Activated T-cell treated with anti-CD3 and anti-CD28 coated beads, Interleukin-2, amount 50 U/mL, for 72 hours (primary cell): Measurements from ENCODE around the gene DNAL1. TPM values are rescaled to one million over a fixed set of nuclear protein-coding genes. Genes with fewer than 3 reads are reported as not detected.
"Not testable (repeated sequence)": the region's sequence is repeated elsewhere in the genome, so short reads cannot be mapped to it uniquely, and the experiment has no call there.

ENCODE experiments used
- ATAC-seq, 2 donors: fragments of 150-1000 bp; cut with Tn5 transposase; replicated peaks in 1 of 2; 2 replicates each; pipeline ENCODE4 v1.10.0; 2021; ENCODE audit warnings: moderate library complexity in 2 of 2, mild to moderate bottlenecking in 1 of 2
- DNase-seq, 2 donors: peaks; one replicate each; pipeline ENCODE4 v3.0.0; 2021 to 2022; ENCODE audit warnings: mixed read lengths in 1 of 2
- H3K27ac Mint-ChIP-seq: one replicate; pipeline ENCODE4 v1.8.0; 2022; ENCODE audit warnings: mild to moderate bottlenecking, moderate library complexity, mixed read lengths
- H3K27me3 Mint-ChIP-seq: one replicate; pipeline ENCODE4 v1.8.0; 2022; ENCODE audit warnings: low read depth, mixed read lengths
- H3K36me3 Mint-ChIP-seq, 2 donors: one replicate each; pipeline ENCODE4 v1.8.0; 2022; ENCODE audit warnings: mixed read lengths in 2 of 2, mild to moderate bottlenecking in 1 of 2; ENCODE audit not compliant: insufficient read depth in 2 of 2
- H3K4me1 Mint-ChIP-seq: one replicate; pipeline ENCODE4 v1.8.0; 2022; ENCODE audit warnings: low read depth, mixed read lengths
- H3K4me3 Mint-ChIP-seq, 2 donors: one replicate each; pipeline ENCODE4 v1.8.0; 2022; ENCODE audit warnings: mild to moderate bottlenecking in 2 of 2, mixed read lengths in 2 of 2, moderate library complexity in 2 of 2
- H3K9me3 Mint-ChIP-seq, 2 donors: one replicate each; pipeline ENCODE4 v1.8.0; 2022; ENCODE audit warnings: mixed read lengths in 2 of 2
- total RNA-seq, 2 donors: library from RNA; stranded (reverse); gene quantifications; one replicate each; pipeline ENCODE4 v1.2.3, GENCODE V29; 2022

Gene DNAL1
- total RNA-seq, 2 donors from 2014 or later: 6.8 to 8.3 TPM

DNA sequence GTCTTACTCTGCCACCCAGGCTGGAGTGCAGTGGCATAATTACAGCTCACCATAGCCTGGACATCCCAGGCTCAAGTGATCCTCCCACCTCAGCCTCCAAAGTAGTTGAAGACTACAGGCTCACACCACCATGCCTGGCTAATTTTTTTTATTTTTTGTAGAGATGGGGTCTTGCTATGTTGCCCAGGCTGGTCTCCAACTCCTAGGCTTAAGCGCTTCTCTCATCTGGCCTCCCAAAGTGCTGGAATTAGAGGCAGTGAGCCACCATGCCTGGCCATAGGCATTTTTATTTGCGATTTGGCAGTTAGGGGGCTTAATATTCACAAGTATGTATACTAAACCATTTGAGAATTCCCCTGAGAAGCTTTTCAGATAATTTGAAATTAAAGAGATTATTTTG lies 50.3 kb downstream of the DNAL1 start:
- no peak overlapping the region for H3K4me3 Mint-ChIP-seq
- H3K27me3 Mint-ChIP-seq: no peaks in the 10 kb centered on the region
- no peak overlapping the region for H3K27ac Mint-ChIP-seq

DNA sequence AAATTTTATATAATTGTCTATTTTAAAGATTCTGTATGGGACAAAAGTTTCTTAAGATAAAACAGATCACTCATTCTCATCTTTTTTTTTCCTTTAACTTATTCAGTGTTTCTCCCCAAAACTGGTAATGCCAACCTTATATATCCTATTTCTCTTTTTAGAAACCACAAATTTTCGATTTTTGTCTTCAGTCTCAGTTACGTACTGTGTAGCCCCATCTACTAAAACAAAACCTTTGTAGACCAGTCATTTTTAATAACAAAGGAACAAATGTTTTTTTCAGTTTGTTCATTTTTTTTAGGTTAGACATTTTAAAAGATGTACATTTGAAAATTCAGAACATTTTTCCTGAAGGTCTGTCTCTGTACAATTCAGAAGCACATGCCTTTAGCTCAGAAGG lies 51.2 kb downstream of the DNAL1 start:
- DNase-seq (no peak), ATAC-seq (peak; percentile 36 to 39)
- Mint-ChIP-seq H3K9me3 (no peaks in the 10 kb centered on the region), H3K36me3 (peaks cover 2 to 5% of the 10 kb centered on the region in 2 donors), H3K4me1 (peaks cover 54% of the 10 kb centered on the region), H3K27ac (peak overlapping the region; percentile 95), H3K27me3 (no peaks in the 10 kb centered on the region), H3K4me3 (peak overlapping the region; percentile 73 to 86)

More for the DNA sequence above, 50.3 kb downstream of the DNAL1 start:
- Mint-ChIP-seq H3K9me3 (no peaks in the 10 kb centered on the region), H3K36me3 (peaks cover 2 to 5% of the 10 kb centered on the region in 2 donors), H3K4me1 (peaks cover 45% of the 10 kb centered on the region)
- no peak for DNase-seq
- ATAC-seq: no peak

DNA sequence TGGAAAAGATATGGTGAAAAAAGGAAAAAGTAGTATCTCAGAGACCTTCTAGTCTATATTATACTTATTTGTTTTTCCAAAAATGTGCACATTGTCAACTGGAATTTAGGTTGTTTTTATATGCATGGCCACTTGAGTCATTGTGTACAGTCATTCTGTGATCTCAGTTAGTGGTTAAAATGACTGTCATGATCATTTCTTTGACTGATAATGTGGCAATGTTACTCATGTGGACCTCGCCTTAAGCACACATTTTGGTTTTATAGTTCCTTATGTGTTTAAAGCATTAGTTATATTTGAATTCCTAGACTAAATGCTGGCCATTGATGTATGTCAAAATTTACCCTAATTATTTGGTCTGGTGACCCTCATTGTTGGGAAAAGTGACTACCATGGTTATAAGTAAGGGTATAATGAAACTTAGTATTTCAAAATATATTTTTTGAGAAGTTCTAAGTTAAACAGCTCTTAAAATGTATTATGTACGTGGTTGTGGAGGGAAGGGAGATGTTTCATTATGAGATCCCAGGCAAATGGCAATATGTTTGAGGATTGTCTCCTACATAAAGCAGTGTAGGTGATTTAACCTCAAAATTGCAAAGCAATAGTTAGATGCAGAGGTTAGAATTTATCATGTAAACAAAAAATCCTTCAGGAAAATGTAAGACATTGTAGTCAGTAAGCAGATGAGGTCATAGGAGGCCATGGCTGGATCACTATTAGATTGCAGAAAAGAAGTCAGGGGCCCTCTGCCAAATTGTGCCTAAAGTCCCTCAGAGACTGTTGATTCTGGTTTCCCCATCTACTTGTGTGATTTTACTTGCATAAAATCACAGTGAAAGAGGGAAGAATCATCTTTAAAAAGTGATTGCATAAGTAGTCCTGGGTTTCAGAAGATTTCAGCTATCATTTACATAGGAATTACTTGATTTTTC lies 51.9 kb downstream of the DNAL1 start:
- peak; percentile 94 for ATAC-seq
- Mint-ChIP-seq H3K27ac (peak overlapping the region; percentile 95), H3K4me3 (peak overlapping the region; percentile 73 to 86), H3K36me3 (peaks cover 2 to 5% of the 10 kb centered on the region in 2 donors), H3K27me3 (no peaks in the 10 kb centered on the region), H3K9me3 (no peaks in the 10 kb centered on the region), H3K4me1 (peaks cover 59% of the 10 kb centered on the region)
- DNase-seq: peak in 1 of 2 donors; percentile 23

DNA sequence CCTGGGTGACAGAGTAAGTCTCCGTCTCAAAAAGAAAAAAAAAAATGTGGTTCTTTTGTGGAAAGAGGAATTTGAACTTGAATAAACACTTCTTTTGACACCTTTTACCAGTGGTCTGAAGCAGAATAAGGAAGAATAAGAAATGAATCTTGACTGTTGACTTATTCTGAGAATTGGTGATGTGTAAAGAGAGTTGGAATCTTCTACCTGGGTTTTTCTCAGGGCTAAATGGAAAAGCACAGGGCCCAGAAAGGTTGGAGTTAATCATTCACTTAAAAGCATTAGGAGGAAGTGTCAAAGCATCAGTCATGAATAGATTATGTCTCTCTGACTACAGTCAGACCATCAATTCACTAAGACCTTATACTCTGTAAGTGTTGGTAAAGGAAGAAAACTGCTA lies 55.5 kb downstream of the DNAL1 start:
- Mint-ChIP-seq H3K27me3 (no peaks in the 10 kb centered on the region), H3K4me3 (no peak overlapping the region), H3K4me1 (peaks cover 59% of the 10 kb centered on the region), H3K9me3 (no peaks in the 10 kb centered on the region), H3K27ac (no peak overlapping the region), H3K36me3 (no peaks in the 10 kb centered on the region)
- DNase-seq (no peak), ATAC-seq (no peak)

DNA sequence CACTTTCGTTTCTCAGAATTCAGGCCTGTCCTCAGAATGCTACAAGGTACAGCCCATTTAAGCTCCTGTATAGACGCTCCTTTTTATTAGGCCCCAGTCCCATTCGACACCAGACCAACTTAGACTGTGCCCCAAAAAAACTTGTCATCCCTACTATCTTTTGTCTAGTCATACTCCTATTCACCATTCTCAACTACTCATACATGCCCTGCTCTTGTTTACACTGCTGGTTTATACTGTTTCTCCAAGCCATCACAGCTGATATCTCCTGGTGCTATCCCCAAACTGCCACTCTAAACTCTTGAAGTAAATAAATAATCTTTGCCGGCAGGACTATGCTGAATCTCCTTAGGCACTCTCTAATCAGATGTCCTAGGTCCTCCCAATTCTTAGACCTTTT lies 63.3 kb downstream of the DNAL1 start:
- not testable (repeated sequence) for DNase-seq, H3K9me3 Mint-ChIP-seq, ATAC-seq, H3K27ac Mint-ChIP-seq, H3K36me3 Mint-ChIP-seq, H3K4me3 Mint-ChIP-seq, H3K27me3 Mint-ChIP-seq
- H3K4me1 Mint-ChIP-seq: peaks cover 20% of the 10 kb centered on the region

DNA sequence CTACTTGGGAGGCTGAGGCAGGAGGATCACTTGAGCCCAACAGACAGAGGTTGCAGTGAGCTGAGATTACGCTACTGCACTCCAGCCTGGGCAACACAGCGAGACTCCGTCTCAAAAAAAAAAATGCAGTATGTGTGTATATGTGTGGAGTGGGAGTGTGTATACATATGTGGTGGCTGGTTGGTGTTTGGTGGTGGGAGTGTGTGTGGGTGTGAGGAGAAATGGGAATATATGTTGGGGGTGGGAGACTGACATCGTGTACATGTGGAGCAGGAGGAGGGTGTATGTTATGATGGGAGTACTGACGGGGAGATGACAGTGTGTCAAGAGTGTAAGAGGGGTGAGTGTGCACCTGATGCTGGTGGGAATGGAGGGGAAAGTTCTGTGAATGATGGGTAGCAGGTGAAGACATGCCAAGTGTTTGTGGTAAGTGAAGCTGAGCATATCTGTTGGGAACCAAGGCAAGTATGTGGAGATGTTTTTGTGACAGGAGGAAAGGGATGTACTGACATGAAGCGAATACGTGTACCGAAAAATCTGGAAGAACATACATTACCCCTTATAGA lies 65.2 kb downstream of the DNAL1 start:
- Mint-ChIP-seq H3K36me3 (peaks cover 3 to 8% of the 10 kb centered on the region in 2 donors), H3K27me3 (no peaks in the 10 kb centered on the region), H3K4me1 (peaks cover 26% of the 10 kb centered on the region), H3K9me3 (no peaks in the 10 kb centered on the region), H3K4me3 (peak overlapping the region in 1 of 2 donors; percentile 23), H3K27ac (no peak overlapping the region)
- no peak for DNase-seq
- ATAC-seq: no peak

DNA sequence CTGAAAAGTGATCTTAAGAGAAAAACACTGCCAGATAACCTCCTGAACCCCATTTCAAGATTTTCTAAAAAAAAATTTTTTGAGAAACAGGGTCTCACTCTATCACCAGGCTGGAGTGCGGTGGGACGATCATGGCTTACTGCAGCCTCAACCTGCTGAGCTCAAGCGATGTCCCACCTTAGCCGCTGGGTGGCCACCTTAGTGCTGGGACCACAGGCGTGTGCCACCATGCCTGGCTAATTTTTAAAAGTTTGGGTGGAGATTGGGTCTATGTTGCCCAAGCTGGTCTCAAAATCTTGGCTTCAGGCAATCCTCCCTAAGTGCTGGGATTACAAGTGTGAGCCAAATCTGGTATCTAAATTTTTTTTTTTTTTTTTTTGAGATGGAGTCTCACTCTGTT lies 66.0 kb downstream of the DNAL1 start:
- H3K27ac Mint-ChIP-seq: no peak overlapping the region
- ATAC-seq: no peak
- no peaks in the 10 kb centered on the region for H3K9me3 Mint-ChIP-seq
- H3K4me1 Mint-ChIP-seq: peaks cover 26% of the 10 kb centered on the region
- DNase-seq: no peak
- H3K4me3 Mint-ChIP-seq: peak overlapping the region in 1 of 2 donors; percentile 36
- H3K36me3 Mint-ChIP-seq: peaks cover 5 to 8% of the 10 kb centered on the region in 2 donors
- H3K27me3 Mint-ChIP-seq: no peaks in the 10 kb centered on the region

DNA sequence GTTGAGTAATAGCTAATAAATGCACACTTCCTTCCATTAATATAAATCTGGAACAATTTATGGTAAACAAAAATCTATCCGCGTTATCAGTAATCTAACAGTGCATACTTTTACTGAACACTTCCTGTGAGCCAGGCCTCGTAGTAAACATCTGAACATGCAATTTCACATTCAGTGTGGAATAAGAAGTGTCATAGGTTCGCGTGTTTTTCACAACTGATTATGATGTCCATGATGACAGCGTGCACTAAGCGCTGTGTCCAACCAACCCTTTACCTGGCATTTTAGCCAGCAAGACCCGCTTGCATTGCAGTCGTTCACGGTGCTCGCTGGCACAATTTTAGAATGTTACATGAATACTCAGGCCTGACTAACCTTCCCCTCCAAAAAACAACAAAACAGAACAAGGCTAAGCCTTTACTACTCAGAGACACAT lies 67.3 kb downstream of the DNAL1 start:
- Mint-ChIP-seq H3K4me1 (peaks cover 26% of the 10 kb centered on the region), H3K4me3 (peak overlapping the region; percentile 92 to 96), H3K36me3 (peaks cover 6 to 8% of the 10 kb centered on the region in 2 donors), H3K27me3 (no peaks in the 10 kb centered on the region), H3K9me3 (no peaks in the 10 kb centered on the region), H3K27ac (peak overlapping the region; percentile 95)
- DNase-seq (no peak), ATAC-seq (peak in 1 of 2 donors; percentile 7)

DNA sequence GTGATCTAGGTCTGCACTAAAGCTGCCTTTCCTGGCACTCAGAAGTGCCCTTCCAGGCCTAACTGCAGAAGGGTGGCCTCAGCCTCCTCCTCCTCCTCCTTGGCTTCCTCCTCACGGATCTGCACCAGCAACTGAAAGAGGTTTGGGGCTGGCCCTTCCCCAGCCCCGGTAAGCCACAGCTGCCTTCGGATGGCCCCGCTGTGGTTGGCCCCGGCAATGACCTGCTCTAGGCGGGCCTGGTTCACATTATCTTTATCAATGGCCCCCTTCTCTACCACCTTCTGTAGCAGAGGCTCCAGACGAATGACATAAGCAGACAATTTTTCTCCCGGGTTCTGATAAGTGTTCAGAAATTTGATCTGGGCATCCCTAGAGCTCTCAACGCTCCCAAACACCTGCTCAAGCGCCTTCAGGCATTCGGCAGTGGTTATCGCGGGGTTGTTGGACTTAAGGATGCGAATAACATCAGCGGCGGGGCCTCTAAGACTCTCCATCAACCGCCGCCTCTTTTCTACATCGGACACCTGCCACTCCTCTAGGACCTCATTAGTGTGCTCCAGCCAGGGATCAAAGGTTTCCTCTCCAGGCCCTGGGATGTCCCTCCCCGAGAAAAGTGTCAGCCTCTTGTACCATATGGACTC lies 67.9 kb downstream of the DNAL1 start:
- H3K27me3 Mint-ChIP-seq: no peaks in the 10 kb centered on the region
- H3K27ac Mint-ChIP-seq: peak overlapping the region; percentile 95
- peaks cover 6 to 8% of the 10 kb centered on the region in 2 donors for H3K36me3 Mint-ChIP-seq
- H3K4me3 Mint-ChIP-seq: peak overlapping the region; percentile 92 to 96
- DNase-seq: peak; percentile 63 to 67
- H3K4me1 Mint-ChIP-seq: peaks cover 26% of the 10 kb centered on the region
- H3K9me3 Mint-ChIP-seq: no peaks in the 10 kb centered on the region
- ATAC-seq: peak; percentile 34 to 50

DNA sequence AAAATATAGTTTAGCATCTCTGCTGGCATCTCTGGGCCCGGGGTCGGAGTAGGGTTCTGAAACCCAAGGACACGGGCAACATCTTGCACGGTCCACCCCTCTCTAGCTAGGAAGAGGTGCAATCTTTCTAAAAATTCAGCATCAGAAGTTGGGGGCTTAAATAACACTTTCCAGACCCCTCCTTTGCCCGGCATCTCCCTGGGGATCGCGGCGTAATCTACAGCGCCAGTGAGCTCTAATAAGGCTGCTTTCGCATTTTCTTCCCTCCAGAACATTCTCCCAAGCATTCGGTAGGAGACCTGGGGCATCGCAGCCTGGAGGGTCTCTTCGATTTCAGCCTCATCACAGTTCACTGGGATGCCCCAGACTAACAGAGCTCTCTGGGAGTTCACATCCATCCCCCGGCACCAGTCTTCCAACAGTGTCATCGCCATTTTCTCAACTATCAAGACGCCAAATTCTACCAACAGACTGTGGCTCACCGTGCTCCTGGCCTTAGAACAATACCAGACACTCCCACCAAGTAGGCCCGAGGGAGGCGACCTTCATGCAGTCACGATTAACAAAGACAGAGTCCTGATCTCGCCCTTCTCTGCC lies 68.5 kb downstream of the DNAL1 start:
- peaks cover 8 to 12% of the 10 kb centered on the region in 2 donors for H3K36me3 Mint-ChIP-seq
- peak overlapping the region; percentile 95 for H3K27ac Mint-ChIP-seq
- ATAC-seq: no peak

DNA sequence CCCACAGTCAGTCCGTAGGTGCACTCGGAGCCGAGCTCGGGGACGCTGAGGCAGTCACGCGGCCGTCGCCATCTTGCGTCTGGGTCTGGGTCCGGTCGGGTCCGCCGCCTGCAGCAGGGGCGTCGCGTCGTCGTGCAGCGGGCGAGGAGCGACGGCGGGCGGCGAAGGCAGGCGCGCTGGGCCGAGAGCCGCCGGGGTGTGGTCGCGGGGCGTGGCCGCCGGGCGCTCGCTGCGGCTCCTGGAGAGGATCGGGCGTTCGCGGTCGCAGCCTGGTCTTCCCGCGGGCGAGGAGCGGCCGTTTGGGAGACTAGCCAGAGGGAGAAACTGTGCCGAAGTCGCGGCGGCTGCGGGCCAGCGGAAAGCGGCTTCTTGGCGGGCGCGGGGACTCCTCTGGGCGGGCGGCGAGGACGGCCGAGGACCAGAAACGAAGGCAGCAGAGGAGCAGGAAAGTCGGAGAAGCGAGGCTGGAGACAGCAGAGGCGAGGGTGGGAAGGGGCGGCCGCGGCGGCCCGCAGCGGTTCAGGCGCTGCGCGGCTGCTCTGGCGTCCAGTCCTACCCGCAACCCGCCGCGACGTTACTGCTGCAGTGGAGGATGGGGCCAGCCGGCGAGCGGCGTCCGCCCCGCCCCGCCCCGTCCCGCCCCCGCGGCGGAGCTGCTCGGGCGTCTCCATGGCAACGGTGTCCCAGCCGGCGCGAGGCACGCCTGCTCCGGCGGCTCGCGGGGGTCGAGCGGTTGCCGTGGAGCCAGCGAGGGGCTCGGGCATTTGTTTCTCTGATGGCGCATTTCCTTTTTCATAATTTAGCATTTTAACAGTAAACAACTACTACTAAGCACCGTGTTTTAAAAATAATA lies 69.2 kb downstream of the DNAL1 start, which contains the start of gene PNMA1:
Gene PNMA1, minus strand, starts transcription at position 582 of the 853 bp plus-strand sequence. CDS start 745 bp downstream, outside the sequence.
- no peaks in the 10 kb centered on the region for H3K27me3 Mint-ChIP-seq
- peaks cover 26% of the 10 kb centered on the region for H3K4me1 Mint-ChIP-seq
- peak; percentile 83 to 84 for ATAC-seq
- DNase-seq: peak; percentile 90 to 91
- peaks cover 8 to 12% of the 10 kb centered on the region in 2 donors for H3K36me3 Mint-ChIP-seq
- H3K9me3 Mint-ChIP-seq: no peaks in the 10 kb centered on the region
- peak within 1 kb of the TSS; percentile 95 for H3K27ac Mint-ChIP-seq
- peak within 1 kb of the TSS; percentile 92 to 96 for H3K4me3 Mint-ChIP-seq

More for the DNA sequence above, 68.5 kb downstream of the DNAL1 start:
- Mint-ChIP-seq H3K4me1 (peaks cover 26% of the 10 kb centered on the region), H3K4me3 (peak overlapping the region; percentile 92 to 96), H3K27me3 (no peaks in the 10 kb centered on the region), H3K9me3 (no peaks in the 10 kb centered on the region)
- no peak for DNase-seq

DNA sequence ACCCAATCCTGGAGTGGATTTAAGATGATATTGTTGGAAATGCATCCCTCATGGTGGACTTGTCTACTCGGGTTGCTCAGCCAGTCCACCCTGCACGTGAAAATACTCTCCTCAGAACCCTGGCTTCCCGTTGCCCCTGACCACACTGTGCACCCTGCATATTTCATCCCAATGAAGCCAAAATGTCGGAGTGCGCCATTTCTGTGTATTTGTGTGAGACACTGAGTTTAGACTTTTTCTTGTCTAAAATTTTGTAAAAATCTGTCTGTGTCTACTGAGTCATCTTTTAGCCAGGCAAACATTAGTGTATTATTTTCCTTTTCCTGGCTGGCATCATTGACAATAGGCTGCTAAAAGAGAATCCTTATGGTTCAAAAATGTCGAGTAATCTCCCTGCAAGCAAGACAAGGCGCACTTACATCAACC lies 69.9 kb downstream of the DNAL1 start:
- Mint-ChIP-seq H3K27me3 (no peaks in the 10 kb centered on the region), H3K9me3 (no peaks in the 10 kb centered on the region), H3K27ac (no peak overlapping the region), H3K4me3 (peak overlapping the region; percentile 64 to 73), H3K4me1 (peaks cover 26% of the 10 kb centered on the region), H3K36me3 (peaks cover 8 to 15% of the 10 kb centered on the region in 2 donors)
- ATAC-seq (no peak), DNase-seq (no peak)
